CD14-positive monocyte (primary cell): Measurements from ENCODE around the gene METTL25. TPM values are rescaled to one million over a fixed set of nuclear protein-coding genes. Genes with fewer than 3 reads are reported as not detected.

ENCODE experiments used
- DNase-seq, 3 donors: peaks; one replicate each; pipeline ENCODE4 v3.0.0-alpha.2; 2011 to 2022
- H2AFZ ChIP-seq: 2 replicates; pipeline ENCODE4 v1.6.0; 2012; ENCODE audit warnings: mild to moderate bottlenecking, low read depth, low read length, inconsistent platforms; ENCODE audit not compliant: insufficient read depth, poor library complexity, severe bottlenecking
- H3K27ac ChIP-seq, 2 donors: 1 replicate in 1 of 2; 2 replicates in 1 of 2; pipeline ENCODE4 v1.5.1; 2012 to 2013; ENCODE audit warnings: low read length in 2 of 2, control low read depth in 1 of 2, inconsistent platforms in 1 of 2, low read depth in 1 of 2, mild to moderate bottlenecking in 1 of 2
- H3K27me3 ChIP-seq, 2 donors: one replicate each; pipeline versions ENCODE4 v1.6.0 to v1.6.1; 2011 to 2013; ENCODE audit warnings: low read length in 2 of 2; ENCODE audit not compliant: control insufficient read depth in 2 of 2, insufficient read depth in 2 of 2
- H3K36me3 ChIP-seq, 2 donors: replicated peaks in 1 of 2; 1 replicate in 1 of 2; 2 replicates in 1 of 2; pipeline versions ENCODE4 v1.5.1 to v1.6.1; 2012 to 2013; ENCODE audit warnings: low read length in 2 of 2, control low read depth in 1 of 2, inconsistent platforms in 1 of 2, mild to moderate bottlenecking in 1 of 2; ENCODE audit not compliant: insufficient read depth in 2 of 2, control insufficient read depth in 1 of 2
- H3K4me1 ChIP-seq, 2 donors: 1 replicate in 1 of 2; 2 replicates in 1 of 2; pipeline versions ENCODE4 v1.5.1 to v1.6.1; 2012 to 2013; ENCODE audit warnings: low read length in 2 of 2, control low read depth in 1 of 2, inconsistent platforms in 1 of 2, mild to moderate bottlenecking in 1 of 2, moderate library complexity in 1 of 2; ENCODE audit not compliant: insufficient read depth in 2 of 2, control insufficient read depth in 1 of 2
- H3K4me2 ChIP-seq: replicated peaks from 2 replicates; pipeline ENCODE3; 2012; ENCODE audit warnings: low read length, moderate library complexity, mild to moderate bottlenecking; ENCODE audit not compliant: poor library complexity, severe bottlenecking; ENCODE audit errors: extremely low read depth
- H3K4me3 ChIP-seq, 3 experiments: fragments of 200-600 bp in 1 of 3; sonication (generic) in 1 of 3; replicated peaks in 1 of 3; 1 replicate in 2 of 3; 2 replicates in 1 of 3; pipeline ENCODE4 v1.5.1; 2011 to 2013; ENCODE audit warnings: low read length in 3 of 3, mild to moderate bottlenecking in 3 of 3, control low read depth in 2 of 3, low read depth in 2 of 3, inconsistent platforms in 1 of 3, moderate library complexity in 1 of 3
- H3K79me2 ChIP-seq: 2 replicates; pipeline ENCODE4 v1.6.0; 2012; ENCODE audit warnings: mild to moderate bottlenecking, control low read depth, inconsistent platforms, low read length, moderate library complexity; ENCODE audit not compliant: insufficient read depth
- H3K9ac ChIP-seq: 2 replicates; pipeline ENCODE4 v1.6.0; 2017; ENCODE audit warnings: low read length, mild to moderate bottlenecking; ENCODE audit not compliant: insufficient read depth, poor library complexity, severe bottlenecking
- H3K9me3 ChIP-seq, 2 donors: replicated peaks in 1 of 2; 1 replicate in 1 of 2; 2 replicates in 1 of 2; pipeline versions ENCODE4 v1.5.1 to v1.6.1; 2012 to 2013; ENCODE audit warnings: low read length in 2 of 2, control low read depth in 1 of 2; ENCODE audit not compliant: control insufficient read depth in 1 of 2, insufficient read depth in 1 of 2
- H4K20me1 ChIP-seq: 2 replicates; pipeline ENCODE4 v1.6.0; 2012; ENCODE audit warnings: mild to moderate bottlenecking, low read length, control low read depth, moderate library complexity; ENCODE audit not compliant: insufficient read depth
- H3K27ac Mint-ChIP-seq, 7 donors: one replicate each; pipeline ENCODE4 v1.8.0; 2020; ENCODE audit warnings: mild to moderate bottlenecking in 7 of 7, mixed read lengths in 7 of 7, moderate library complexity in 6 of 7, inconsistent platforms in 2 of 7
- H3K27me3 Mint-ChIP-seq, 3 donors: one replicate each; pipeline ENCODE4 v1.8.0; 2021 to 2022; ENCODE audit warnings: low read depth in 3 of 3, mild to moderate bottlenecking in 3 of 3, mixed read lengths in 3 of 3, moderate library complexity in 3 of 3, inconsistent platforms in 1 of 3
- H3K36me3 Mint-ChIP-seq, 2 donors: one replicate each; pipeline ENCODE4 v1.8.0; 2020; ENCODE audit warnings: mixed read lengths in 2 of 2, inconsistent platforms in 1 of 2, mild to moderate bottlenecking in 1 of 2
- H3K4me1 Mint-ChIP-seq: one replicate; pipeline ENCODE4 v1.8.0; 2020; ENCODE audit warnings: mild to moderate bottlenecking, mixed read lengths
- H3K4me3 Mint-ChIP-seq, 2 donors: one replicate each; pipeline ENCODE4 v1.8.0; 2020; ENCODE audit warnings: mild to moderate bottlenecking in 2 of 2, mixed read lengths in 2 of 2, moderate library complexity in 1 of 2
- H3K9me3 Mint-ChIP-seq, 7 donors: one replicate each; pipeline ENCODE4 v1.8.0; 2020 to 2022; ENCODE audit warnings: mixed read lengths in 7 of 7, mild to moderate bottlenecking in 6 of 7, moderate library complexity in 6 of 7, inconsistent platforms in 2 of 7
- CTCF ChIP-seq: fragments of 200-600 bp; IDR thresholded peaks from one replicate; pipeline ENCODE4 v1.8.0; 2022; ENCODE audit warnings: antibody characterized with exemption, mild to moderate bottlenecking
- WGBS: methylation state at CpG from one replicate; pipeline ENCODE4 v1.1.5; 2013; ENCODE audit warnings: missing lambda C conversion rate; ENCODE audit not compliant: insufficient coverage; 5-methylcytosine and 5-hydroxymethylcytosine counted together
- intact Hi-C, 2 donors: fragments of 100-400 bp; cut with micrococcal nuclease; formaldehyde crosslinking; loops; one replicate each; pipeline versions ENCODE4 v1.15.0 to v1.15.1; 2023
- polyA plus RNA-seq, 3 donors: library from polyadenylated mRNA; depleted of rRNA in 1 of 3; unstranded in 2 of 3; stranded (reverse) in 1 of 3; fragments of 300-500 nt in 2 of 3; fragments of >200 nt in 1 of 3; fragmentation: Illumina TruSeq in 2 of 3; gene quantifications; 1 replicate in 2 of 3; 2 replicates in 1 of 3; pipeline ENCODE4 v1.2.3, GENCODE V29; 2012 to 2021

Gene METTL25
- polyA plus RNA-seq, 3 donors, result 7.0 to 12.2 (median 8.1) TPM

GRCh38 chr12:82525616-82526015 lies 167.3 kb downstream of the METTL25 start:
- H3K4me3 Mint-ChIP-seq, result no peak overlapping the region
- Histone ChIP-seq H3K27ac (no peak overlapping the region), H4K20me1 (no peaks in the 10 kb centered on the region), H3K36me3 (no peaks in the 10 kb centered on the region), H3K27me3 (no peaks in the 10 kb centered on the region), H3K4me1 (no peaks in the 10 kb centered on the region), H3K4me2 (no peak overlapping the region), H3K4me3 (no peak overlapping the region), H2AFZ (no peak overlapping the region), H3K9ac (no peak overlapping the region), H3K79me2 (no peaks in the 10 kb centered on the region), H3K9me3 (no peaks in the 10 kb centered on the region)
- intact Hi-C loops, result loop anchor here in 1 of 2 donors (5.0 kb wide), 1 partner anchor 1977 kb away; no protein-coding TSS in a partner anchor
- H3K4me1 Mint-ChIP-seq, result no peaks in the 10 kb centered on the region
- no peaks in the 10 kb centered on the region for H3K36me3 Mint-ChIP-seq
- no peak overlapping the region for H3K27ac Mint-ChIP-seq
- no peak for DNase-seq
- no peak for TF ChIP-seq CTCF
- H3K27me3 Mint-ChIP-seq, result peaks cover 0 to 3% (median 0%) of the 10 kb centered on the region in 3 donors
- WGBS, result no CpG with 5 or more reads among the region's 2 CpGs
- H3K9me3 Mint-ChIP-seq, result no peaks in the 10 kb centered on the region

GRCh38 chr12:82527165-82527780 lies 168.9 kb downstream of the METTL25 start:
- Mint-ChIP-seq H3K4me3 (no peak overlapping the region), H3K27me3 (peaks cover 0 to 3% (median 0%) of the 10 kb centered on the region in 3 donors), H3K4me1 (no peaks in the 10 kb centered on the region), H3K36me3 (no peaks in the 10 kb centered on the region), H3K27ac (no peak overlapping the region), H3K9me3 (no peaks in the 10 kb centered on the region)
- no peak overlapping the region for H3K4me3 ChIP-seq
- H3K27me3 ChIP-seq, result no peaks in the 10 kb centered on the region
- no peak overlapping the region for H3K27ac ChIP-seq
- peak; percentile 2 to 23 (median 3) for DNase-seq
- TF ChIP-seq CTCF, result peak; percentile 90
- H3K4me1 ChIP-seq, result no peaks in the 10 kb centered on the region
- no peaks in the 10 kb centered on the region for H4K20me1 ChIP-seq
- H2AFZ ChIP-seq, result no peak overlapping the region
- H3K79me2 ChIP-seq, result no peaks in the 10 kb centered on the region
- no peak overlapping the region for H3K9ac ChIP-seq
- H3K4me2 ChIP-seq, result no peak overlapping the region
- no peaks in the 10 kb centered on the region for H3K36me3 ChIP-seq
- WGBS, result no CpG with 5 or more reads among the region's 5 CpGs
- no peaks in the 10 kb centered on the region for H3K9me3 ChIP-seq
- intact Hi-C loops, result loop anchor here in 1 of 2 donors (5.0 kb wide), 1 partner anchor 1975 kb away; no protein-coding TSS in a partner anchor

Other genes starting within 250 kb of the METTL25 start
- gene CCDC59, start 142 bp upstream of the METTL25 start, polyA plus RNA-seq, result 10 to 100 TPM; 53.5 to 70.9 (median 55.3) TPM